Endothelial cell of umbilical vein (primary cell): Measurements from ENCODE around the gene BRSK2. TPM values are rescaled to one million over a fixed set of nuclear protein-coding genes. Genes with fewer than 3 reads are reported as not detected.

ENCODE experiments used
- BruUV-seq: library from RNA; stranded (reverse); fragments of 400-500 nt; replicated peaks from 2 replicates; lab custom pipeline; 2021; lab: Mats Ljungman, UMichigan
- CTCF ChIA-PET: fragments of 300-600, 350-600 bp; sonication (Branson Sonifier 250); formaldehyde crosslinking; loops from one replicate; lab custom pipeline; 2021; ENCODE audit warnings: antibody characterized with exemption, inconsistent platforms; lab: Charles Lee
- POLR2A ChIA-PET: fragments of 300-600, 350-600 bp; sonication (Branson Sonifier 250); formaldehyde crosslinking; loops from one replicate; lab custom pipeline; 2021; ENCODE audit warnings: antibody characterized with exemption, inconsistent platforms; lab: Charles Lee
- DNase-seq: peaks from one replicate; pipeline ENCODE4 v3.0.0-alpha.2; 2011; ENCODE audit warnings: low read depth, low spot score
- FAIRE-seq: peaks from 2 replicates; lab custom pipeline; 2011; peaks lifted over from hg19 to GRCh38; lab: Jason Lieb, UNC
- H2AFZ ChIP-seq: 2 replicates; pipeline ENCODE4 v1.6.0; 2012; ENCODE audit warnings: low read depth, low read length, control low read depth, inconsistent platforms
- H3K27ac ChIP-seq: 2 replicates; pipeline ENCODE4 v1.5.1; 2011; ENCODE audit warnings: low read depth, mild to moderate bottlenecking, control low read depth, low read length, moderate library complexity; ENCODE audit not compliant: insufficient read depth
- H3K27me3 ChIP-seq, 2 experiments: 2 replicates each; pipeline versions ENCODE4 v1.6.0 to v1.6.1; 2011; ENCODE audit warnings: low read length in 2 of 2, mixed read lengths in 1 of 2; ENCODE audit not compliant: control insufficient read depth in 2 of 2, insufficient read depth in 2 of 2
- H3K36me3 ChIP-seq, 2 experiments: 2 replicates in 1 of 2; 3 replicates in 1 of 2; pipeline ENCODE4 v1.5.1; 2011; ENCODE audit warnings: low read length in 2 of 2, mild to moderate bottlenecking in 1 of 2, moderate library complexity in 1 of 2; ENCODE audit not compliant: control insufficient read depth in 2 of 2, insufficient read depth in 2 of 2; ENCODE audit errors: extremely low read depth in 1 of 2
- H3K4me1 ChIP-seq: 3 replicates; pipeline ENCODE4 v1.5.1; 2011; ENCODE audit warnings: mild to moderate bottlenecking, low read length; ENCODE audit not compliant: control insufficient read depth, insufficient read depth; ENCODE audit errors: extremely low read depth
- H3K4me2 ChIP-seq: 2 replicates; pipeline ENCODE4 v1.6.1; 2011; ENCODE audit warnings: low read length, control low read depth, mixed read lengths; ENCODE audit not compliant: insufficient read depth
- H3K4me3 ChIP-seq, 3 experiments: fragments of 200-600 bp in 1 of 3; sonication (generic), shearing (Covaris generic) in 1 of 3; replicated peaks in 1 of 3; 2 replicates each; pipeline ENCODE4 v1.5.1; 2011 to 2016; ENCODE audit warnings: control low read depth in 3 of 3, low read length in 3 of 3, mild to moderate bottlenecking in 2 of 3, inconsistent platforms in 1 of 3, low read depth in 1 of 3, moderate library complexity in 1 of 3; ENCODE audit not compliant: insufficient read depth in 1 of 3
- H3K79me2 ChIP-seq: 2 replicates; pipeline ENCODE4 v1.6.0; 2012; ENCODE audit warnings: low read length, inconsistent platforms; ENCODE audit not compliant: control insufficient read depth, insufficient read depth
- H3K9ac ChIP-seq: replicated peaks from 2 replicates; pipeline ENCODE3; 2011; ENCODE audit warnings: low read length, control low read depth; ENCODE audit not compliant: insufficient read depth; ENCODE audit errors: extremely low read depth
- H3K9me1 ChIP-seq: replicated peaks from 3 replicates; pipeline ENCODE4 v1.6.0; 2011; ENCODE audit warnings: mild to moderate bottlenecking, low read length; ENCODE audit not compliant: control insufficient read depth, insufficient read depth; ENCODE audit errors: extremely low read depth
- H3K9me3 ChIP-seq: replicated peaks from 2 replicates; pipeline ENCODE4 v1.5.1; 2012; ENCODE audit warnings: low read length, inconsistent platforms; ENCODE audit not compliant: control insufficient read depth, insufficient read depth
- H4K20me1 ChIP-seq: replicated peaks from 2 replicates; pipeline ENCODE3; 2011; ENCODE audit warnings: mild to moderate bottlenecking, low read length; ENCODE audit not compliant: control insufficient read depth, insufficient read depth; ENCODE audit errors: extremely low read depth
- EZH2 ChIP-seq: IDR thresholded peaks from 2 replicates; pipeline ENCODE4 v1.6.1; 2012; ENCODE audit warnings: borderline replicate concordance, low read depth, mild to moderate bottlenecking, moderate library complexity, low read length, inconsistent platforms; ENCODE audit not compliant: severe bottlenecking
- FOS ChIP-seq: IDR thresholded peaks from 2 replicates; pipeline ENCODE4 v1.6.1; 2011; ENCODE audit warnings: mild to moderate bottlenecking, low read length, moderate library complexity, borderline replicate concordance; ENCODE audit not compliant: insufficient read depth
- GATA2 ChIP-seq: IDR thresholded peaks from 2 replicates; pipeline ENCODE4 v1.7.0; 2011; ENCODE audit warnings: low read depth, mild to moderate bottlenecking, moderate library complexity, mixed read lengths, low read length; ENCODE audit not compliant: insufficient read length, insufficient read depth
- JUN ChIP-seq: IDR thresholded peaks from 2 replicates; pipeline ENCODE4 v1.6.1; 2011; ENCODE audit warnings: borderline replicate concordance, low read depth; ENCODE audit not compliant: insufficient read length, insufficient read depth
- MYC ChIP-seq: IDR thresholded peaks from one replicate; pipeline ENCODE4 v1.6.1; 2011; ENCODE audit warnings: mild to moderate bottlenecking, low read depth, low read length
- POLR2A ChIP-seq: IDR thresholded peaks from 2 replicates; pipeline ENCODE4 v1.6.1; 2012; ENCODE audit warnings: low read depth, mild to moderate bottlenecking, control low read depth, low read length
- POLR2AphosphoS5 ChIP-seq: IDR thresholded peaks from 2 replicates; pipeline ENCODE4 v1.6.1; 2012; ENCODE audit warnings: low read depth, mild to moderate bottlenecking, control low read depth, low read length, moderate library complexity; ENCODE audit not compliant: insufficient read depth
- dilution Hi-C: fragments of 300-500 bp; cut with MboI; formaldehyde crosslinking; loops from one replicate; pipeline ENCODE4 v1.15.0; 2019; ENCODE audit warnings: low sequenced_read_pairs; ENCODE audit not compliant: extremely low pct_ligation_motif_present
- intact Hi-C: fragments of 100-400 bp; cut with micrococcal nuclease; formaldehyde crosslinking; loops from one replicate; pipeline ENCODE4 v1.10.0; 2022
- polyA plus RNA-seq, 4 experiments: library from polyadenylated mRNA; depleted of rRNA in 3 of 4; stranded (reverse) in 3 of 4; unstranded in 1 of 4; fragments of >200 nt; gene quantifications; 2 replicates each; pipeline versions ENCODE4 v1.2.1 to v1.2.3, GENCODE V29; 2011 to 2012; ENCODE audit warnings: missing spikeins in 1 of 4
- total RNA-seq: library from RNA; stranded (reverse); gene quantifications from 2 replicates; pipeline ENCODE4 v1.2.3, GENCODE V29; 2021
- TF ChIP-seq, protein P1 (sequence below): IDR thresholded peaks from 2 replicates; pipeline ENCODE4 v1.6.1; 2011; ENCODE audit not compliant: insufficient read depth, insufficient read length
- TF ChIP-seq, protein P2 (sequence below), 2 donors: IDR thresholded peaks; 1 replicate in 1 of 2; 2 replicates in 1 of 2; pipeline ENCODE4 v1.5.1; 2011; ENCODE audit warnings: low read length in 2 of 2, mild to moderate bottlenecking in 2 of 2, moderate library complexity in 2 of 2, control low read depth in 1 of 2, inconsistent platforms in 1 of 2, low read depth in 1 of 2; ENCODE audit not compliant: insufficient read depth in 1 of 2; ENCODE audit errors: extremely low read depth in 1 of 2

BRSK2 gene
- total and polyA plus RNA-seq, 2 donors (not counting 3 experiments of a cell fraction or from before 2014, with no cell fraction given) = 0.08 to 0.20 TPM

DNA sequence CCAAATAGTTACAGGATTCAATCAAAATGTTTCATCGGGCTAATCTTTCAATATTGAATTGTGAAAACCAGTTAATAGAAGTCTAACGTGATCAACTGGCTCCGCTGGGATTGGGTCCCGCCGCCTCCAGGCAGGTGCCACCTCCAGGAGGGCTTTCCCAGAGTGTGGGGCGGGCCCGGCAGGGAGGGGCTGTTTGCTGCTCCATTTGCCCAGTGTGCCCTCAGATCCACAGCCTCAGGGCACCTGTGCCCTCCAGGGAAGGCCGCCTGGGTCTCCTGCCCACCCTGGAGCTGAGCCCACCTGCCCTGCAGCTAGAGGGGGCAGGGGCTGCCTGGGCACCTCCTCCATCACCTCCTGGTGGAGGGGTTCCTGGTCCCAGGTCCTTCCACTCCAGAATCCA is 17.9 kb downstream of the BRSK2 start:
- Histone ChIP-seq H3K9me3 (no peaks in the 10 kb centered on the region), H3K27ac (no peak overlapping the region), H3K27me3 (no peaks in the 10 kb centered on the region), H3K4me1 (no peaks in the 10 kb centered on the region), H3K9ac (no peak overlapping the region), H3K79me2 (no peaks in the 10 kb centered on the region), H3K4me3 (no peak overlapping the region), H2AFZ (no peak overlapping the region), H3K36me3 (no peaks in the 10 kb centered on the region), H3K4me2 (no peak overlapping the region), H3K9me1 (no peaks in the 10 kb centered on the region), H4K20me1 (no peaks in the 10 kb centered on the region)
- CTCF ChIA-PET = no interaction called here
- no peak for DNase-seq
- TF ChIP-seq POLR2AphosphoS5 (no peak), JUN (no peak), EZH2 (no peak), MYC (no peak)
- TF ChIP-seq, protein P1, sequence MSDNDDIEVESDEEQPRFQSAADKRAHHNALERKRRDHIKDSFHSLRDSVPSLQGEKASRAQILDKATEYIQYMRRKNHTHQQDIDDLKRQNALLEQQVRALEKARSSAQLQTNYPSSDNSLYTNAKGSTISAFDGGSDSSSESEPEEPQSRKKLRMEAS = no peak
- no peak for FAIRE-seq
- dilution Hi-C loops = no loop called here
- intact Hi-C loops = no loop called here
- POLR2A ChIA-PET = no interaction called here
- no TSS peak for BruUV-seq

DNA sequence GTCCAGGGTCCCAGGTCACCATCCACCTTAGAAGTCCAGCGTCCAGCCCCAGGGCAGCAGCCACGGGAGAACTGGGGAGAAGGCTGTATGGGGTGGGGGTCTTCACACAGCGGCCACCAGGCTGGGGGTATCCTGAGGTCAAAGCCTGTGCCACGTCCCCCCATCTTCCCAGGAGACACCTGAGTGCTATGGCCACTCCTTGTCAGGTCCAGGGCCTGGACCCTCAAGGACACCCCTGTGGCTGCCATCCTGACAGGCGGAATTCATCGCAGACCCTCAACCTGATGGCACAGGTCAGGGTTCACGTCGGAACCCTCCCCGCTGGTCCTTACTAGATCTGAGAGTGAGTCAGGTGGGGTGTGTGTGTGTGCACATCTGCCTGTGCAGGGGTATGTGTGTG is 18.6 kb downstream of the BRSK2 start:
- Histone ChIP-seq H3K36me3 (no peaks in the 10 kb centered on the region), H3K79me2 (no peaks in the 10 kb centered on the region), H3K9me3 (no peaks in the 10 kb centered on the region), H3K4me2 (no peak overlapping the region), H3K9ac (no peak overlapping the region), H2AFZ (no peak overlapping the region), H3K9me1 (no peaks in the 10 kb centered on the region), H4K20me1 (no peaks in the 10 kb centered on the region), H3K27me3 (no peaks in the 10 kb centered on the region), H3K4me3 (no peak overlapping the region), H3K4me1 (no peaks in the 10 kb centered on the region), H3K27ac (no peak overlapping the region)
- CTCF ChIA-PET = no interaction called here
- intact Hi-C loops = no loop called here
- dilution Hi-C loops = no loop called here
- POLR2A ChIA-PET = no interaction called here
- no peak for FAIRE-seq
- no peak for DNase-seq
- TF ChIP-seq GATA2 (no peak), POLR2AphosphoS5 (no peak), FOS (no peak), POLR2A (no peak), MYC (no peak), EZH2 (no peak), JUN (no peak)
- TF ChIP-seq, protein P1 = no peak
- TF ChIP-seq, protein P2, sequence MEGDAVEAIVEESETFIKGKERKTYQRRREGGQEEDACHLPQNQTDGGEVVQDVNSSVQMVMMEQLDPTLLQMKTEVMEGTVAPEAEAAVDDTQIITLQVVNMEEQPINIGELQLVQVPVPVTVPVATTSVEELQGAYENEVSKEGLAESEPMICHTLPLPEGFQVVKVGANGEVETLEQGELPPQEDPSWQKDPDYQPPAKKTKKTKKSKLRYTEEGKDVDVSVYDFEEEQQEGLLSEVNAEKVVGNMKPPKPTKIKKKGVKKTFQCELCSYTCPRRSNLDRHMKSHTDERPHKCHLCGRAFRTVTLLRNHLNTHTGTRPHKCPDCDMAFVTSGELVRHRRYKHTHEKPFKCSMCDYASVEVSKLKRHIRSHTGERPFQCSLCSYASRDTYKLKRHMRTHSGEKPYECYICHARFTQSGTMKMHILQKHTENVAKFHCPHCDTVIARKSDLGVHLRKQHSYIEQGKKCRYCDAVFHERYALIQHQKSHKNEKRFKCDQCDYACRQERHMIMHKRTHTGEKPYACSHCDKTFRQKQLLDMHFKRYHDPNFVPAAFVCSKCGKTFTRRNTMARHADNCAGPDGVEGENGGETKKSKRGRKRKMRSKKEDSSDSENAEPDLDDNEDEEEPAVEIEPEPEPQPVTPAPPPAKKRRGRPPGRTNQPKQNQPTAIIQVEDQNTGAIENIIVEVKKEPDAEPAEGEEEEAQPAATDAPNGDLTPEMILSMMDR (IDR thresholded peaks at IDR 0.05; ENCODE audit: extremely low read depth in 1 of 2, insufficient read depth in 1 of 2, low read depth in 1 of 2, low read length in 2 of 2) = no peak
- BruUV-seq = no TSS peak
